K562 (cell line): ENCODE measurements around the gene SLC16A10. TPM values are rescaled to one million over a fixed set of nuclear protein-coding genes. Genes with fewer than 3 reads are reported as not detected.

Source experiments
- ADNP ChIP-seq: fragments of 200-800 bp; sonication (Bioruptor generic); IDR thresholded peaks from 2 replicates; pipeline ENCODE4 v1.6.1; 2016; ENCODE audit warnings: missing genetic modification characterization, missing compliant biosample characterization
- CEBPG ChIP-seq, 3 experiments: fragments of 200-800 bp in 1 of 3; sonication (Bioruptor generic) in 1 of 3; sonication (generic) in 1 of 3; formaldehyde crosslinking in 1 of 3; IDR thresholded peaks in 2 of 3; conservative IDR thresholded peaks in 1 of 3; 2 replicates each; pipeline versions ENCODE4 v1.6.1 to v1.8.0; 2016 to 2022; ENCODE audit warnings: missing compliant biosample characterization in 2 of 3, missing genetic modification characterization in 2 of 3, mild to moderate bottlenecking in 1 of 3, missing genetic modification reagents in 1 of 3
- CLOCK ChIP-seq: fragments of 250-450 bp; sonication (Bioruptor Pico); IDR thresholded peaks from 2 replicates; pipeline ENCODE4 v1.4.0; 2020; ENCODE audit warnings: mild to moderate bottlenecking, moderate library complexity, borderline replicate concordance
- CXXC5 ChIP-seq: fragments of 250-450 bp; sonication (Bioruptor Pico); IDR thresholded peaks from 2 replicates; pipeline ENCODE4 v1.8.0; 2022; ENCODE audit warnings: inconsistent platforms, mild to moderate bottlenecking, moderate library complexity
- EGR1 ChIP-seq: fragments of 450-650 bp; conservative IDR thresholded peaks from 2 replicates; pipeline ENCODE4 v1.6.1; 2017; ENCODE audit warnings: mild to moderate bottlenecking
- GTF2A2 ChIP-seq: IDR thresholded peaks from 2 replicates; pipeline ENCODE4 v1.6.1; 2016; ENCODE audit warnings: mild to moderate bottlenecking, missing genetic modification characterization, missing compliant biosample characterization
- HMG20B ChIP-seq: fragments of 250-450 bp; sonication (Bioruptor Pico); IDR thresholded peaks from 2 replicates; pipeline ENCODE4 v1.5.0; 2021; ENCODE audit warnings: mild to moderate bottlenecking
- KAT8 ChIP-seq: fragments of 450-650 bp; IDR thresholded peaks from 2 replicates; pipeline ENCODE4 v1.6.1; 2016; ENCODE audit warnings: low read depth, mild to moderate bottlenecking
- NR2F6 ChIP-seq: fragments of 450-650 bp; formaldehyde crosslinking; IDR thresholded peaks from 2 replicates; pipeline ENCODE4 v1.4.0; 2020; ENCODE audit warnings: mild to moderate bottlenecking
- RNF2 ChIP-seq: sonication (generic); IDR thresholded peaks from 2 replicates; pipeline ENCODE4 v1.6.1; 2016
- SP2 ChIP-seq: IDR thresholded peaks from 2 replicates; pipeline ENCODE4 v1.6.1; 2011; ENCODE audit warnings: mild to moderate bottlenecking, low read depth, low read length, moderate library complexity; ENCODE audit not compliant: poor library complexity, severe bottlenecking; ENCODE audit errors: extremely low read depth
- USF1 ChIP-seq: sonication (generic); formaldehyde crosslinking; IDR thresholded peaks from 2 replicates; pipeline ENCODE4 v1.9.0; 2022; ENCODE audit warnings: mild to moderate bottlenecking, missing genetic modification reagents
- WHSC1 ChIP-seq: IDR thresholded peaks from one replicate; pipeline ENCODE4 v1.6.1; 2012; ENCODE audit warnings: low read length, control low read depth, inconsistent platforms
- ZBTB12 ChIP-seq: fragments of 250-450 bp; sonication (Bioruptor Pico); IDR thresholded peaks from 2 replicates; pipeline ENCODE4 v1.4.0; 2020
- ZNF280A ChIP-seq: fragments of 450-650 bp; IDR thresholded peaks from 2 replicates; pipeline ENCODE4 v1.6.1; 2018; ENCODE audit warnings: mild to moderate bottlenecking, low read depth; ENCODE audit not compliant: partially characterized antibody
- ZNF583 ChIP-seq: fragments of 250-450 bp; sonication (Bioruptor Pico); IDR thresholded peaks from 2 replicates; pipeline ENCODE4 v1.4.0; 2020
- ZNF584 ChIP-seq: fragments of 200-800 bp; sonication (Bioruptor generic); IDR thresholded peaks from 2 replicates; pipeline ENCODE4 v1.6.1; 2016; ENCODE audit warnings: low read depth, mild to moderate bottlenecking, missing genetic modification characterization, missing compliant biosample characterization
- ZNF79 ChIP-seq: fragments of 250-450 bp; sonication (Bioruptor Pico); IDR thresholded peaks from 2 replicates; pipeline ENCODE4 v1.4.0; 2020; ENCODE audit warnings: low read depth, mild to moderate bottlenecking, moderate library complexity
- ZZZ3 ChIP-seq: fragments of 450-650 bp; IDR thresholded peaks from 2 replicates; pipeline ENCODE4 v1.6.1; 2016; ENCODE audit warnings: antibody characterized with exemption, mild to moderate bottlenecking, moderate library complexity
- polyA plus RNA-seq, 8 experiments: library from polyadenylated mRNA; depleted of rRNA in 4 of 8; stranded (reverse) in 5 of 8; unstranded in 3 of 8; fragments of >200 nt; fragmentation: Nextera tagmentation in 2 of 8; fragmentation: Illumina TruSeq in 1 of 8; extraction: Ambion mirVana in 2 of 8; extraction: Trizol in 1 of 8; gene quantifications; 2 replicates each; pipeline versions ENCODE4 v1.2.1 to v1.2.3, GENCODE V29; 2011 to 2014; ENCODE audit warnings: inconsistent platforms in 1 of 8, missing spikeins in 1 of 8
- total RNA-seq, 7 experiments: library from RNA; depleted of rRNA in 6 of 7; stranded (reverse); fragments of >200 nt in 6 of 7; fragmentation: Illumina TruSeq in 2 of 7; extraction: Trizol in 2 of 7; gene quantifications; 2 replicates each; pipeline versions ENCODE4 v1.2.1 to v1.2.3, GENCODE V29; 2011 to 2021; ENCODE audit warnings: low replicate concordance in 1 of 7

SLC16A10 gene
- total and polyA plus RNA-seq, 9 of the 15 experiments (the other 6 are each of a cell fraction or from before 2014, with no cell fraction given): 0.02 to 0.54 (median 0.24) TPM; not detected in 4

GRCh38 chr6:111259089-111259831 lies 172.0 kb downstream of the SLC16A10 start (continued):
- TF ChIP-seq SP2 (no peak), CXXC5 (CRISPR knock-in tag) (peak; percentile 96), EGR1 (no peak), KAT8 (no peak), ADNP (tag) (no peak), NR2F6 (no peak), ZNF583 (CRISPR knock-in tag) (0 out of 2 replicates have a peak, but pooled peaks have one; percentile 70), ZNF584 (CRISPR knock-in tag) (no peak), ZBTB12 (0 out of 2 replicates have a peak, but pooled peaks have one; percentile 5), CEBPG (CRISPR knock-in tag; IDR thresholded peaks at IDR 0.05) (no peak; the same call in 1 of the 2 replicates), CEBPG (tag; conservative IDR thresholded peaks at IDR 0.05 in 1 of 2, IDR thresholded peaks at IDR 0.05 in 1 of 2) (peak in 1 of 2 experiments; percentile 67; a peak in 2 of 4 replicates), ZNF280A (no peak), RNF2 (peak; percentile 41; the same call in 1 of the 2 replicates), ZZZ3 (no peak), ZNF79 (CRISPR knock-in tag) (no peak), CLOCK (peak; percentile 76; the same call in 1 of the 2 replicates), USF1 (CRISPR knock-in tag) (peak; percentile 100), HMG20B (CRISPR knock-in tag) (no peak), GTF2A2 (no peak), WHSC1 (no peak)
